Measurements from ENCODE around the gene TFCP2L1.

DNA sequence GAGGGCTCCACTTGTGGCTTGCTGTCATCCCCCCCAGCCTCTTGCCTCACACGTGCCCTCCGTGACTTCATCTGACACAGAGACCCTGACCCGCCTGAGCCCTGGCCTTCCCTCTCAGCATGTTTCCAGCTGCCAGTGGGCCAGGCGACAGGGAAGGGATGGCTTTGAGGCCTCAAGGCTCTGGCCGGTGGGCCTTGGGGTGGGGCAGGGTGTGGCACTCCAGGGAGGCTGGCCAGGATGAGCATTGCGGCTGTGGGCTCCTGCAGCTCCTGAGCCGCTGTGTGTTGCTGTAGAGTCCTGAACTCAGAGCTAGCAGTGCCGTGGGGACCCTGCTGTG is 85.0 kb downstream of the TFCP2L1 start:
- TF ChIP-seq, protein P1, sequence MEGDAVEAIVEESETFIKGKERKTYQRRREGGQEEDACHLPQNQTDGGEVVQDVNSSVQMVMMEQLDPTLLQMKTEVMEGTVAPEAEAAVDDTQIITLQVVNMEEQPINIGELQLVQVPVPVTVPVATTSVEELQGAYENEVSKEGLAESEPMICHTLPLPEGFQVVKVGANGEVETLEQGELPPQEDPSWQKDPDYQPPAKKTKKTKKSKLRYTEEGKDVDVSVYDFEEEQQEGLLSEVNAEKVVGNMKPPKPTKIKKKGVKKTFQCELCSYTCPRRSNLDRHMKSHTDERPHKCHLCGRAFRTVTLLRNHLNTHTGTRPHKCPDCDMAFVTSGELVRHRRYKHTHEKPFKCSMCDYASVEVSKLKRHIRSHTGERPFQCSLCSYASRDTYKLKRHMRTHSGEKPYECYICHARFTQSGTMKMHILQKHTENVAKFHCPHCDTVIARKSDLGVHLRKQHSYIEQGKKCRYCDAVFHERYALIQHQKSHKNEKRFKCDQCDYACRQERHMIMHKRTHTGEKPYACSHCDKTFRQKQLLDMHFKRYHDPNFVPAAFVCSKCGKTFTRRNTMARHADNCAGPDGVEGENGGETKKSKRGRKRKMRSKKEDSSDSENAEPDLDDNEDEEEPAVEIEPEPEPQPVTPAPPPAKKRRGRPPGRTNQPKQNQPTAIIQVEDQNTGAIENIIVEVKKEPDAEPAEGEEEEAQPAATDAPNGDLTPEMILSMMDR (IDR thresholded peaks at IDR 0.05; ENCODE audit: insufficient read depth, low read depth, low read length): no peak
- no peak for TF ChIP-seq EZH2 (IDR thresholded peaks at IDR 0.05; ENCODE audit: insufficient read depth, low read length)
